ENCODE measurements around the gene SIDT2. TPM values are rescaled to one million over a fixed set of nuclear protein-coding genes. Genes with fewer than 3 reads are reported as not detected.

The SIDT2 gene
- total and polyA plus RNA-seq, 2 of the 8 experiments (the other 6 are each of a cell fraction or from before 2014, with no cell fraction given) = 18.5 to 21.1 TPM

DNA sequence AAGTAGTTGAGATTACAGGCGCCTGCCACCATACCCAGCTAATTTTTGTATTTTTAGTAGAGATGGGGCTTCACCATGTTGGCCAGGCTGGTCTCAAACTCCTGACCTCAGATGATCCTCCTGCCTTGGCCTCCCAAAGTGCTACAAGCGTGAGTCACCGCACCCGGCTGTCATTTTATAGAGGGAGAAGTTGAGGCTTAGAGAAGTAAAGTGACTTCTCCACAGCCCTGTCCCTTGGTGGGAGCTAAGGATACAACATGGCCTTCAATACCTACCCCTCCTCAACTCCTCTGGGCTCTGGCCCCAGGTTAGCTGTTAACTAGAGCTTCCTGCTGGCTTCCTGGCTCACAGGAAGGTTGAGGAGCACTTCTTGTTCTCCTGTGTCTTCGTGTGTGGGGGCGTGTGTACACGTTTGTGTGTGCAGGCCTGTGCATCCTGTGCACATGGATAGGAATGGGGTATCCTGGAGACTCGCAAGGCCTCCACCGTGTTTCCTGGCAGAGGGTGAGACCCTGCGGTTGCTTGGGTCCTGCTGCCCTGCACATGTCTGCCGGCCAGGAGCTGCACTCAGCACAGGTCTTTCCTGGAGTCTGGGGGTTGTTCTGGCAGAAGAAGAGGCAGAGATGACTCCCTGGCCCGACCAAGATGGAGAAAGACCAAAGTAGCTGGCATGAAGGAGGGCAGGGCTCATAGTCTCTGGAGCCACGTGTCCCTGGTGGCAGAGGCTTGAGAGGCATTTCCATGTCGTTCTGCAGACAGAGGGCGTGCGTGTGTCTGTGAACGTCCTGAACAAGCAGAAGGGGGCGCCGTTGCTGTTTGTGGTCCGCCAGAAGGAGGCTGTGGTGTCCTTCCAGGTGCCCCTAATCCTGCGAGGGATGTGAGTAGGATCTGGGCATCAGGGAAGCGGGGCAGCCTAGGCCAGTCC is 2.4 kb downstream of the SIDT2 start (continued):
- TF ChIP-seq, protein P1, sequence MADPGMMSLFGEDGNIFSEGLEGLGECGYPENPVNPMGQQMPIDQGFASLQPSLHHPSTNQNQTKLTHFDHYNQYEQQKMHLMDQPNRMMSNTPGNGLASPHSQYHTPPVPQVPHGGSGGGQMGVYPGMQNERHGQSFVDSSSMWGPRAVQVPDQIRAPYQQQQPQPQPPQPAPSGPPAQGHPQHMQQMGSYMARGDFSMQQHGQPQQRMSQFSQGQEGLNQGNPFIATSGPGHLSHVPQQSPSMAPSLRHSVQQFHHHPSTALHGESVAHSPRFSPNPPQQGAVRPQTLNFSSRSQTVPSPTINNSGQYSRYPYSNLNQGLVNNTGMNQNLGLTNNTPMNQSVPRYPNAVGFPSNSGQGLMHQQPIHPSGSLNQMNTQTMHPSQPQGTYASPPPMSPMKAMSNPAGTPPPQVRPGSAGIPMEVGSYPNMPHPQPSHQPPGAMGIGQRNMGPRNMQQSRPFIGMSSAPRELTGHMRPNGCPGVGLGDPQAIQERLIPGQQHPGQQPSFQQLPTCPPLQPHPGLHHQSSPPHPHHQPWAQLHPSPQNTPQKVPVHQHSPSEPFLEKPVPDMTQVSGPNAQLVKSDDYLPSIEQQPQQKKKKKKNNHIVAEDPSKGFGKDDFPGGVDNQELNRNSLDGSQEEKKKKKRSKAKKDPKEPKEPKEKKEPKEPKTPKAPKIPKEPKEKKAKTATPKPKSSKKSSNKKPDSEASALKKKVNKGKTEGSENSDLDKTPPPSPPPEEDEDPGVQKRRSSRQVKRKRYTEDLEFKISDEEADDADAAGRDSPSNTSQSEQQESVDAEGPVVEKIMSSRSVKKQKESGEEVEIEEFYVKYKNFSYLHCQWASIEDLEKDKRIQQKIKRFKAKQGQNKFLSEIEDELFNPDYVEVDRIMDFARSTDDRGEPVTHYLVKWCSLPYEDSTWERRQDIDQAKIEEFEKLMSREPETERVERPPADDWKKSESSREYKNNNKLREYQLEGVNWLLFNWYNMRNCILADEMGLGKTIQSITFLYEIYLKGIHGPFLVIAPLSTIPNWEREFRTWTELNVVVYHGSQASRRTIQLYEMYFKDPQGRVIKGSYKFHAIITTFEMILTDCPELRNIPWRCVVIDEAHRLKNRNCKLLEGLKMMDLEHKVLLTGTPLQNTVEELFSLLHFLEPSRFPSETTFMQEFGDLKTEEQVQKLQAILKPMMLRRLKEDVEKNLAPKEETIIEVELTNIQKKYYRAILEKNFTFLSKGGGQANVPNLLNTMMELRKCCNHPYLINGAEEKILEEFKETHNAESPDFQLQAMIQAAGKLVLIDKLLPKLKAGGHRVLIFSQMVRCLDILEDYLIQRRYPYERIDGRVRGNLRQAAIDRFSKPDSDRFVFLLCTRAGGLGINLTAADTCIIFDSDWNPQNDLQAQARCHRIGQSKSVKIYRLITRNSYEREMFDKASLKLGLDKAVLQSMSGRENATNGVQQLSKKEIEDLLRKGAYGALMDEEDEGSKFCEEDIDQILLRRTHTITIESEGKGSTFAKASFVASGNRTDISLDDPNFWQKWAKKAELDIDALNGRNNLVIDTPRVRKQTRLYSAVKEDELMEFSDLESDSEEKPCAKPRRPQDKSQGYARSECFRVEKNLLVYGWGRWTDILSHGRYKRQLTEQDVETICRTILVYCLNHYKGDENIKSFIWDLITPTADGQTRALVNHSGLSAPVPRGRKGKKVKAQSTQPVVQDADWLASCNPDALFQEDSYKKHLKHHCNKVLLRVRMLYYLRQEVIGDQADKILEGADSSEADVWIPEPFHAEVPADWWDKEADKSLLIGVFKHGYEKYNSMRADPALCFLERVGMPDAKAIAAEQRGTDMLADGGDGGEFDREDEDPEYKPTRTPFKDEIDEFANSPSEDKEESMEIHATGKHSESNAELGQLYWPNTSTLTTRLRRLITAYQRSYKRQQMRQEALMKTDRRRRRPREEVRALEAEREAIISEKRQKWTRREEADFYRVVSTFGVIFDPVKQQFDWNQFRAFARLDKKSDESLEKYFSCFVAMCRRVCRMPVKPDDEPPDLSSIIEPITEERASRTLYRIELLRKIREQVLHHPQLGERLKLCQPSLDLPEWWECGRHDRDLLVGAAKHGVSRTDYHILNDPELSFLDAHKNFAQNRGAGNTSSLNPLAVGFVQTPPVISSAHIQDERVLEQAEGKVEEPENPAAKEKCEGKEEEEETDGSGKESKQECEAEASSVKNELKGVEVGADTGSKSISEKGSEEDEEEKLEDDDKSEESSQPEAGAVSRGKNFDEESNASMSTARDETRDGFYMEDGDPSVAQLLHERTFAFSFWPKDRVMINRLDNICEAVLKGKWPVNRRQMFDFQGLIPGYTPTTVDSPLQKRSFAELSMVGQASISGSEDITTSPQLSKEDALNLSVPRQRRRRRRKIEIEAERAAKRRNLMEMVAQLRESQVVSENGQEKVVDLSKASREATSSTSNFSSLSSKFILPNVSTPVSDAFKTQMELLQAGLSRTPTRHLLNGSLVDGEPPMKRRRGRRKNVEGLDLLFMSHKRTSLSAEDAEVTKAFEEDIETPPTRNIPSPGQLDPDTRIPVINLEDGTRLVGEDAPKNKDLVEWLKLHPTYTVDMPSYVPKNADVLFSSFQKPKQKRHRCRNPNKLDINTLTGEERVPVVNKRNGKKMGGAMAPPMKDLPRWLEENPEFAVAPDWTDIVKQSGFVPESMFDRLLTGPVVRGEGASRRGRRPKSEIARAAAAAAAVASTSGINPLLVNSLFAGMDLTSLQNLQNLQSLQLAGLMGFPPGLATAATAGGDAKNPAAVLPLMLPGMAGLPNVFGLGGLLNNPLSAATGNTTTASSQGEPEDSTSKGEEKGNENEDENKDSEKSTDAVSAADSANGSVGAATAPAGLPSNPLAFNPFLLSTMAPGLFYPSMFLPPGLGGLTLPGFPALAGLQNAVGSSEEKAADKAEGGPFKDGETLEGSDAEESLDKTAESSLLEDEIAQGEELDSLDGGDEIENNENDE (IDR thresholded peaks at IDR 0.05; ENCODE audit: insufficient replicate concordance, low read length) = no peak
- TF ChIP-seq CHD2 (IDR thresholded peaks at IDR 0.05; ENCODE audit: low read length) (no peak), TCF12 (IDR thresholded peaks at IDR 0.05; ENCODE audit: low read depth, low read length) (0 out of 2 replicates have a peak, but pooled peaks have one; percentile 29), CEBPB (IDR thresholded peaks at IDR 0.05; ENCODE audit: low read depth, low read length) (no peak), NANOG (IDR thresholded peaks at IDR 0.05; ENCODE audit: insufficient read depth, low read depth, low read length, poor library complexity, severe bottlenecking) (no peak), RAD21 (IDR thresholded peaks at IDR 0.05 in 1 of 2, conservative IDR thresholded peaks at IDR 0.05 in 1 of 2; ENCODE audit: low read depth in 2 of 2, low read length in 2 of 2) (peak; percentile 67 to 78), POLR2A (IDR thresholded peaks at IDR 0.05; ENCODE audit: control extremely low read depth in 1 of 2, low read depth in 2 of 2, low read length in 2 of 2) (no peak)
- TF ChIP-seq, protein P2, sequence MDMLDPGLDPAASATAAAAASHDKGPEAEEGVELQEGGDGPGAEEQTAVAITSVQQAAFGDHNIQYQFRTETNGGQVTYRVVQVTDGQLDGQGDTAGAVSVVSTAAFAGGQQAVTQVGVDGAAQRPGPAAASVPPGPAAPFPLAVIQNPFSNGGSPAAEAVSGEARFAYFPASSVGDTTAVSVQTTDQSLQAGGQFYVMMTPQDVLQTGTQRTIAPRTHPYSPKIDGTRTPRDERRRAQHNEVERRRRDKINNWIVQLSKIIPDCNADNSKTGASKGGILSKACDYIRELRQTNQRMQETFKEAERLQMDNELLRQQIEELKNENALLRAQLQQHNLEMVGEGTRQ (IDR thresholded peaks at IDR 0.05; ENCODE audit: low read length) = peak; percentile 67

Measured in H1 (cell line).